Esophagus (tissue), 2 donors: ENCODE data around the gene SULF2. TPM values are rescaled to one million over a fixed set of nuclear protein-coding genes. Genes with fewer than 3 reads are reported as not detected.

Experiments
- H3K27ac ChIP-seq, 2 donors: one replicate each; pipeline ENCODE4 v1.5.1; 2013; ENCODE audit warnings: low read depth in 2 of 2, mild to moderate bottlenecking in 2 of 2, inconsistent platforms in 1 of 2, low read length in 1 of 2, moderate library complexity in 1 of 2
- H3K27me3 ChIP-seq, 2 donors: one replicate each; pipeline ENCODE4 v1.6.1; 2013; ENCODE audit warnings: low read length in 2 of 2, control low read depth in 1 of 2, mild to moderate bottlenecking in 1 of 2; ENCODE audit not compliant: insufficient read depth in 2 of 2, control insufficient read depth in 1 of 2
- H3K36me3 ChIP-seq, 2 donors: one replicate each; pipeline ENCODE4 v1.6.1; 2013; ENCODE audit warnings: low read length in 1 of 2; ENCODE audit not compliant: control insufficient read depth in 2 of 2, insufficient read depth in 2 of 2
- H3K4me1 ChIP-seq, 2 donors: one replicate each; pipeline ENCODE4 v1.6.1; 2013; ENCODE audit warnings: low read length in 1 of 2; ENCODE audit not compliant: control insufficient read depth in 2 of 2, insufficient read depth in 2 of 2
- H3K4me3 ChIP-seq, 2 donors: one replicate each; pipeline ENCODE4 v1.5.1; 2013; ENCODE audit warnings: low read length in 2 of 2, mild to moderate bottlenecking in 2 of 2, low read depth in 1 of 2, moderate library complexity in 1 of 2
- H3K9me3 ChIP-seq, 2 donors: one replicate each; pipeline ENCODE4 v1.6.1; 2013; ENCODE audit warnings: mild to moderate bottlenecking in 2 of 2, low read depth in 1 of 2, low read length in 1 of 2, moderate library complexity in 1 of 2; ENCODE audit not compliant: control insufficient read depth in 2 of 2, insufficient read depth in 1 of 2
- WGBS, 2 donors: extraction: QIAGEN DNeasy Blood & Tissue Kit; methylation state at CpG; one replicate each; pipeline ENCODE4 v1.1.7; 2013; 5-methylcytosine and 5-hydroxymethylcytosine counted together
- polyA plus RNA-seq, 2 donors: library from polyadenylated mRNA; stranded (reverse); fragments of 200-250 nt; gene quantifications; one replicate each; pipeline ENCODE4 v1.2.3, GENCODE V29; 2013
- donor health status: healthy with polysubstance abuse.
- donor health status: Bipolar disorder and iron deficiency.

Gene SULF2
- polyA plus RNA-seq, 2 donors: 47.3 to 153 TPM

DNA sequence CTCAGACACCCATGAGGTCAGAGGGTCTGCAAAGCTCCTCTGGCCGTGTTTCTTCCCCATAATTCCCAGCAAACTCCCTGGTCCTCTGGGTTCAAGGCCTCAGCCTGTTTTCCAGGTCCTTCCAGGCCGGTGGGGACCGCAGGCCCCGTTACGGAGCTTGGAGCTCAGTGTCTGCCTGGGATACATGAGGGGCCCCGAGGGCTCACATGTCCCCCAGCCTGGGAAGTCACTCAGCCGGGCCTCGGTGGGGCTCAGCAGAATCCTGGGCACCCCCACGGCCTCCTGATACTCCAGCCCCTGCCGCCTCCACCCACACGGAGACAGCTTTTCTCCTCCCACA, 3.4 kb upstream of the SULF2 start:
- no peak overlapping the region for H3K27ac ChIP-seq
- no peaks in the 10 kb centered on the region for H3K36me3 ChIP-seq
- H3K27me3 ChIP-seq: no peaks in the 10 kb centered on the region
- no peak overlapping the region for H3K4me3 ChIP-seq
- peaks cover 5 to 9% of the 10 kb centered on the region in 2 donors for H3K4me1 ChIP-seq
- 81 to 86% methylated on average over 11 of the region's 11 CpGs for WGBS, 2 donors
- H3K9me3 ChIP-seq: no peaks in the 10 kb centered on the region

GRCh38 chr20:47786765-47787107, 1.5 kb upstream of the SULF2 start:
- Histone ChIP-seq H3K4me3 (peak overlapping the region; percentile 57 to 85), H3K9me3 (no peaks in the 10 kb centered on the region), H3K4me1 (peaks cover 5 to 15% of the 10 kb centered on the region in 2 donors), H3K27me3 (no peaks in the 10 kb centered on the region), H3K27ac (peak overlapping the region; percentile 82 to 86), H3K36me3 (peaks cover 0 to 3% of the 10 kb centered on the region in 2 donors)
- WGBS, 2 donors: 14 to 15% methylated on average over 6 of the region's 6 CpGs

- 1 to 2% methylated on average over 81 to 86 of the region's 86 CpGs for WGBS, 2 donors
- H3K4me3 ChIP-seq: peak overlapping the region; percentile 57 to 85
- H3K27ac ChIP-seq: peak overlapping the region; percentile 82 to 86
- H3K9me3 ChIP-seq: no peaks in the 10 kb centered on the region
- H3K36me3 ChIP-seq: peaks cover 0 to 8% of the 10 kb centered on the region in 2 donors
- peaks cover 5 to 18% of the 10 kb centered on the region in 2 donors for H3K4me1 ChIP-seq
- H3K27me3 ChIP-seq: no peaks in the 10 kb centered on the region
Measured at GRCh38 chr20:47785854-47786764, 828 bp upstream of the SULF2 start.

DNA sequence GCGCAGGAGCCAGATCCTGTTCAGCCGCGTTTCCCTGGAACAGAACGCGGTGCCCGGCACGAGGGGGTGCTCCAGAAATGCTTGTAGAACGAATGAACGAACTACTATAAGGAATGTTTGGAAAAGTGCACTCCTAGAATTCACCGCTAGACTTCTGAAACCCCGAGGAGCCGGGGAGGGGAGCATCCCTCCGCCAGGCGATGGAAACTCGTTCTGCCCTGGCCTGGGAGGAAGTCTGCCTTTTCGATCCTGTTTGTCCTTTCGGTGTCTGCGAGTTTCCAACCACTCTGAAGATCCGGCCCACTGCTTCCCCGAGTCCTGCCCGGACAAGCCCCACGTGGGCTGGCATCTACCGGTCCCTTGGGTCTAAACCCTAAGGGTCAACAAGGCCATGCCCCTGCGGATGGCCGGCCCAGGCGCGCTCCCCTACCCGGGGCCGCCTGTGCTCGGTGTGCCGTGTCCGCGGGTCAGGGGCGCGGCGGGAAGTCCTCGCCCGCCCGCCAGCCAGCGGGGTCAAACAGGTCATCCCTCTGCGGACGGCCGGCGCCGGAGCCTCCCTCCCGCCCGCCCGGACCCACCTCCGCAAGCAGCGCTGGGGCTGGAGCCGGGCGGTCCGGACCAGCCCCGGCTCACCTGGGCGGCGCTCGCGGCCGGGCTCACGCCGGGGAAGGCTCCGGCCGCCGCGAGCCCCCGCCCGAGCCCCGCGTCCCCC, 526 bp downstream of the SULF2 start:
- Histone ChIP-seq H3K4me1 (peaks cover 5 to 15% of the 10 kb centered on the region in 2 donors), H3K27me3 (no peaks in the 10 kb centered on the region), H3K4me3 (peak overlapping the region; percentile 70 to 85), H3K9me3 (no peaks in the 10 kb centered on the region), H3K36me3 (peaks cover 0 to 8% of the 10 kb centered on the region in 2 donors), H3K27ac (peak overlapping the region; percentile 61 to 86)
- WGBS, 2 donors: 1 to 3% methylated on average over 33 to 69 of the region's 69 CpGs

- H3K27ac ChIP-seq: no peak overlapping the region
- WGBS, 2 donors: 44% methylated on average over 23 of the region's 23 CpGs
- no peaks in the 10 kb centered on the region for H3K9me3 ChIP-seq
- peaks cover 4 to 15% of the 10 kb centered on the region in 2 donors for H3K4me1 ChIP-seq
- peaks cover 0 to 8% of the 10 kb centered on the region in 2 donors for H3K36me3 ChIP-seq
- no peaks in the 10 kb centered on the region for H3K27me3 ChIP-seq
- H3K4me3 ChIP-seq: peak overlapping the region; percentile 70 to 85
Measured at GRCh38 chr20:47783828-47784598, 1.3 kb downstream of the SULF2 start.

DNA sequence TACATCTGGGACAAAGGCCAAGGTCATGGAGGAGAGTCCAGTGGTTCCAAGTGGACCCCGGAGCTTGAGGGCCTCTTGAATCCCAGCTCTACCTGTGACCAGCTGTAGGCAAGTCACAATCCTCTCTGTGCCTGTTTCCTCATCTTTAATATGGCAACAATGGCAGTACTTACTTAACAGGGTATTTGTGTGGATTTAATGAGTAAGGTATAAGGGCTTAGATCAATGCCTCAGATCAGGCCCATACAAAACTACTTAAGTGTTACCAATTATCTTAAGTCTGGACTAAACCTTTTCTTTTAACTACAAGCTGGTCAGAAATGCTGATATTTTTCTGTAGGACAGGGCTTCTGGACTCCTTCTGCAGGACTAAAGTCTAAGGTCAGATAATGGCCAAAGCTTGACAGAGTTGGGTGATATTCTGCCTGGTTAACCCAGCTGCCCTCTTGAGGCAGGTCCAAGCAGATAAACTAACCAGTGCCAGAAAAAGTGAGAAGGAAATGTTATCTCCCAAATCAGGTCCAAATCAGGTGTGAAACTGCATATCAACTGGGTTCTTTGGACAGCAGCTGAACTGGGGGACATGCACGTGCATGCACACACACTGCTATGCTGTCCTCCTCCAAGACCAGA, 2.2 kb downstream of the SULF2 start:
- Histone ChIP-seq H3K36me3 (peaks cover 0 to 8% of the 10 kb centered on the region in 2 donors), H3K4me1 (peaks cover 0 to 10% of the 10 kb centered on the region in 2 donors), H3K27ac (no peak overlapping the region), H3K27me3 (no peaks in the 10 kb centered on the region), H3K4me3 (no peak overlapping the region), H3K9me3 (no peaks in the 10 kb centered on the region)
- 70 to 75% methylated on average over 2 of the region's 2 CpGs for WGBS, 2 donors

DNA sequence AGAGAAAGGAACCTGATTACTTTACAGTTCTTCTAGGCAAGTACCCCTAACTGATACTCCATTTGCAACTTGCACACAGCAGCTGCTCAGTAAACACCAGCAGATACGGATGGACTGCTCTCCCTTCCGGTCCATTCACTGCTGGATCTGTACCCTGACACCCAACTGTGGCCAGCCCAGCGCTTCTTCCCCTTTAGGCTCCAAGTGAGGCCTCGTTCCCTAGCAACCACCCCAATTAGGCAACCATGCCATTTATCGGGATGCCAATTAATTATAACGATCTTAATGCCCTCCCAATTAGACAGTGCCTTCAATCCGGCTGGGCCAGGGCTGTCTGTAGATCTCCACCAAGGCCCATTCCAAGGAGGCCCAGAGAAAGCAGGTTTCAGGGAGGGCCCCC, 3.2 kb downstream of the SULF2 start:
- H3K4me1 ChIP-seq: peaks cover 0 to 10% of the 10 kb centered on the region in 2 donors
- no peak overlapping the region for H3K27ac ChIP-seq
- peaks cover 0 to 8% of the 10 kb centered on the region in 2 donors for H3K36me3 ChIP-seq
- H3K9me3 ChIP-seq: no peaks in the 10 kb centered on the region
- no peaks in the 10 kb centered on the region for H3K27me3 ChIP-seq
- 91 to 92% methylated on average over 7 of the region's 7 CpGs for WGBS, 2 donors
- H3K4me3 ChIP-seq: no peak overlapping the region

DNA sequence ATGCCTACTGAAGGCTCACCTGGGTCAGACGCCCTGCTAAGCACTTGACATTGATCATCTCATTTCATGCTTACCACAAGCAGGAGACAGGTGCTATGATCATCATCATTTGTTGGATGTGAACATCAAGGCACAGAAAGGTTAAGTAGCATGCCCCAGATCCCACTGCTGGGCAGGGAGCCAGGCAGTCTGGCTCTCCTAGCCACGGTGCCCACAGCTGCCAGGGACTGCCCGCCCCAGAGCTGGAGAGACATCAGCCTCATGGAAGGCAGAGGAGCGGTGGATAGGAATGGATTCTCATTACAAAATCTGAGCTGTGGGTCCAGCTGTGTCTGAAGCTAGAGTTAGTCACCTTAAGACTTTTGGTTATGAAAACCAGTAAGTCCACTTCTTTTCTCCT, 3.6 kb downstream of the SULF2 start:
- Histone ChIP-seq H3K27me3 (no peaks in the 10 kb centered on the region), H3K36me3 (peaks cover 0 to 8% of the 10 kb centered on the region in 2 donors), H3K4me1 (peaks cover 0 to 11% of the 10 kb centered on the region in 2 donors), H3K27ac (no peak overlapping the region), H3K9me3 (no peaks in the 10 kb centered on the region), H3K4me3 (no peak overlapping the region)
- 74 to 75% methylated on average over 4 of the region's 4 CpGs for whole genome bisulfite sequencing, 2 donors
